Measurements from ENCODE around the gene ERMP1.
A peak's percentile ranks its signal among the peaks of the same experiment; 100 is the strongest.
"Not testable (repeated sequence)": the region's sequence is repeated elsewhere in the genome, so short reads cannot be mapped to it uniquely, and the experiment has no call there.

Gene ERMP1

DNA sequence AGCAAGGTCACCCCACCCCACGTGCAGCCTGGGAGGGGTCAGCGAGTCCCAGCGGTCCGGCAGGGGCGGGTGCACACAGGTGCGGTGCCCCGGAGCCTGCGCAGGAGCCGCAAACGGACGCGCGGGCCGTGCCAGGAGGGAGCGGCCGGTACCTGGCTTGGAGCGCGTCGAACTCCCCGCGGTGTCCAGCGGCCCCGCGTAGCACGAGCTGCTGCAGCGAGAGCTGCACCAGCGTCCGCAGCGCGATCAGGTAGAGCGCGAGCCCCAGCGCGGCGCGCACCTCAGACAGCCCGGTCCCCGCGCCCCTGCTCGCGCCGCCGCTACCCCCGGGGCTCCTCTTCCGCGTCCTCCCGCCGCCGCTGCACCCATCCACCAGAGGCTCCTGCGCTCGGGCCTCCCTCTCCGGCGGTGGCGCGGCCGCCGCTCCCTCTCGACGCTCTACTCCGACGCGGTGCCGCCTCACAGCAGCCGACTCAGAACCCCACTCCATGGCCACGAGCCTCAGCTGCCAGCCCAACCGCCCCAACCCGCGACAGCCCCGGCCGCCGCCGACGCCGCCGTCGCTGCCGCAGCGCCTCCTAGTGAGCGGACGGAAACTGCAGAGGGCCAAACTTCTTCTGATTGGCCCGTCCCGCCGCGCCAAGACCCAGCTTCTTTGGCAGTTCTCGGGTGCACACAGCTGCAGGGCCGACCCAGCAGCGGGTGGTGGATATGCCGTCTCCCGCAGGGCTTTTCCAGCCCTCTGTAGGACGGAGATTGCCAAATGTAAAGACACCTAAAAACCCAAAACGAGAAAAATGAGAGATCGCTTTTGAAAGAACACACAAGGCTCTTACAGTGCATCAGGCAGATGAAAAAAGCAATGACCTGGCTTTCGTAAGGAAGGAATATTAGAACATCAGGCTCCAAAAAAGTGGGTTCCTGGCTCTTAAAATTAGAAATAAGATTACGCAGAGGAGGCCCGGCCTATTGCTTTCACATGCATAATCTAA, at the start of gene ERMP1:
ERMP1 (minus strand) TSS at position 580 of the 992 bp plus-strand sequence; CDS start at position 490, 90 bp downstream.
- DNase-seq, result peak; percentile 57

- DNase-seq, result not testable (repeated sequence)
These were observed 49.5 kb upstream of the ERMP1 start for GRCh38 chr9:5882244-5883012.

- no peak for DNase-seq
These were observed 46.7 kb upstream of the ERMP1 start for GRCh38 chr9:5879419-5880181.

DNA sequence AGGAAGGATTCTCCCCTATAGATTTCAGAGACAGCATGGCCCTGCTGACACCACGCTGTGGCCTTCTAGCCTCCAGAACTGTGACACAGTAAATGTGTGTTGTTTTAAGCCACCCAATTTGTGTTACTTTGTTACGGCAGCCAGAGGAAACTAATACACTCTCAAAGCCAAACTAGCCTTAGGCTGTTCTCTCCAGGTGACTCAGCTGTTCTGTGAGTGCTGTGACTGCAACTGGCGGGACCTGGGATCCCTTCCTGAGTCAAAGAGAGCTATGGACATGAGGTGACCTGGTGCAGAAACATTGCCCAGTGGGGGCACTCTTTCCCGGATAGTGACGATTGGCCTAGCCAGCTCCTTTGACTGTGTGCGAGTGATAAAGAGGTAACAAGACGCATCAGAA, 43.8 kb upstream of the ERMP1 start:
- DNase-seq, result no peak

DNA sequence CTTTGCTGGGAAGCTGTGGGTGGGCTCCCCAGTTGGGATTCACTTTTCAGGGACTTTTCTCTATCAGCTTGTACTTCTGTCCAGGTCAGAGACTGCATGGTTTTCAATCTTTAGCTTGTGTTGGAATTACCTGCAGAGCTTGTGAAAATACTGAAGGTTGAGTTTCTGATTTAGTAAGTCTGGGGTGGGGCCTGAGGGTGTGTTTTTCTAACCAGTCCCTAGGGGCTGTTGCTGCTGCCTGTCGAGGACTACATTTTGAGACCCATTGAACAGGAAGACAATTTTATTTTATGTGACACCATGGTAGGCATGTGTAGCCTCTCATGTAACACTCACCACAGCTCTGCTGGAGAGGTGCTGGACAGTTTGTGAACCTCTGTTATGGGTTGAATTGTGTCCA, 43.1 kb upstream of the ERMP1 start:
- DNase-seq, result no peak

DNA sequence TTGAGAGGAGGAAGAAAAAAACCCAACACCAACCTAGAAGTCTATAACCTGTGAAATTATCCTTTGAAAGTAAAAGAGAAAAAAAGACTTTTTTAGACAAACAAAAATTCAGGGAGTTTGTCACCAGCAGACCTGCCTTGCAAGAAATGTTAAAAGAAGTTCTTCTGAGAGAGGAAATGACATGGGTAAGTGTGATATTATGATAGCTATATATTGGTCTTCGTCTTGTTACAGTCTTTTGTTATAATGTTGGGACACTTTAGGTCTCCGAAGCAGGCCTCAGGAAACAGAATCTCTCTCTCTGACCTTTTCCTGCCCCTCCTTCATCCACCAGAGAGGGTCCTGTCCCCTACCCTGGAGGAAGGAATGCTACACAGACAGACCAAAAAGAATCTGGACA, 41.1 kb upstream of the ERMP1 start:
- DNase-seq, result no peak

DNA sequence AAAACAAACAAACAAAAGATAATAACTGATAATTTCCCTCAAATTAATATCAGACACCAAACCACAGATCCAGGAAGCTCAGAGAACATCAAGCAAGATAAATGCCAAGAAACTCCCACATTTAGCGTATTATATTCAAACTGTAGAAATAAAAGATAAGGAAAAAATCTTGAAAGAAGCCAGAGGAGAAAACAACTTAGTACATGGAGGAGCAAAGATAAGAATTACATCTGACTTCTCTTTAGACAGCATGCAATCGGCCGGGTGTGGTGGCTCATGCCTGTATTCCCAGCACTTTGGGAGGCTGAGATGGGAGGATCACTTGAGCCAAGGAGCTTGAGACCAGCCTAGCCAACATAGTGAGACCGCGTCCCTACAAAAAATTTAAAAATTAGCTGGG, 40.5 kb upstream of the ERMP1 start:
- no peak for DNase-seq

- no peak for DNase-seq
These were observed 39.6 kb upstream of the ERMP1 start for GRCh38 chr9:5872511-5872910.

DNA sequence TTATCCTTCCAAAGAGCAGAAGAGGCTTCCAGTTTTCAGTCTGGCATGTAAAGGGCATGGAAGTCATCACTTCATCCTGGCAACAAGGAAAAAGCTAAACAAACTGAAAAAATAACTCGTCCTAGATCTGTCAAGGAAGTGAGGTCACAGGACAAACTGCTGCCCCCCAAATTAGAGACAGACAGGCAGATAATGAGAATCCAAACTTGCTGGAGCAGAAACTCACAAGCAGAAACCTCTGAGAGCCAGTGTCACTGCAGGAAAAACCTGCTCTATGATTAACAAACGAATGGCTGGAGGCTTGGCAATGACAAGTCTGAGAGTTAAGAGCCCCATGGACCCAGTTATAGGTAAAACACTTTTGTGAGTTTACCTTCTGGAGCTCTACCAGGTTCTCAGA, 38.9 kb upstream of the ERMP1 start:
- DNase-seq, result no peak

DNA sequence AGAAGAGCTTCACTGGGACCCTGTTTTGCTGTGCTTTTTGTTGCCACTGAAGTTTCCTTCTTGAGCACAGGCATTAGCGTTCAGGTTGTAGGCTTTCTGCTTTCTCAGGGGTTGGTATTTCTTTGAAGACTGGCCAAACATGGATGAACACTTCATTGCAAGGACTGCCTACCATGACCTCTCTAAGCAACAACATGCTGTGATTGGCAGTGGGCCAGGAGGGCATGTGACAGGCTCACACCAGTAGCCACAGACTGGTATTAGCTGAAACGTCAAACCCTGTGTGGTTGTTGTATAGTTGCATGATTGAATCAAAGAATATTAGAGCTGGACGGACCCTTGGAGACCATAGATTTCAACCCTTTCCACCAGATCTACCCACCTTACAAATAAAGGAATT, 37.8 kb upstream of the ERMP1 start:
- no peak for DNase-seq

DNA sequence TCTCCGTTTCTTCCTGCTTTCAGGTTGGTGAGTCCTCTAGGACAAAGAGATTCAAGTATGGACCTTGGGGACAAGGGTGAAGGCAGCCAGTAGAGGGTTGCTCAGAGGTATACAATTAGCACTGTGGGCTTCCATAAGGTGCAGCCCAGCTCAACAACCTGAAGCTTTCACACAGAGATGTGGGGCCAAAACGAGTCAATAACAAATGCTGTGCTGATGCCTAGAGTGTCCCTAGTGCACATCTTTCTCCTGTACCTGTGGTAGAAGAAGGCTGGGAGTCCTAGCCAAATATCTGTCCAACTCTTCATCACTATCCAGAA, 37.1 kb upstream of the ERMP1 start:
- DNase-seq, result no peak

- DNase-seq, result no peak
These were observed 36.5 kb upstream of the ERMP1 start for GRCh38 chr9:5869315-5870019.

DNA sequence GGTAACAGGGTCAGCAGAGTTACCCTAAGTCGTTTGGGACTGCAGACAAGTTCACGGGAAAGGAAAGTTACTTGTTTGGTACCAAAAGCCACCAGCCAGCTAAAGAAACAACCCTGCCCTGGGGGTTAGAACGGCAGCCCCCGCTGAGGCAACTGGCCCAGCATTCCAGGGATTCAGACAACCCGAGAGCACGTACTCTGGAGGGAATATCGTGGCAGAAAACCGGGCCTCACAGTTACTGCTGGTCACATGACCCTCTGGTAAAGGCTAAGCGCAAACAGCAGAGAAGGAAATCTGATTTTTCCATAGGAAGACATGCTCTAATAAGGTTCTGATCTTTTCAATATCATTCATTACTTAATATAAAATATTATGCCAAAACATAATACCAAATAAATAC, 35.3 kb upstream of the ERMP1 start:
- no peak for DNase-seq

GRCh38 chr9:5866685-5867084, 33.8 kb upstream of the ERMP1 start:
- no peak for DNase-seq

GRCh38 chr9:5866272-5866671, 33.4 kb upstream of the ERMP1 start:
- DNase-seq, result no peak

DNA sequence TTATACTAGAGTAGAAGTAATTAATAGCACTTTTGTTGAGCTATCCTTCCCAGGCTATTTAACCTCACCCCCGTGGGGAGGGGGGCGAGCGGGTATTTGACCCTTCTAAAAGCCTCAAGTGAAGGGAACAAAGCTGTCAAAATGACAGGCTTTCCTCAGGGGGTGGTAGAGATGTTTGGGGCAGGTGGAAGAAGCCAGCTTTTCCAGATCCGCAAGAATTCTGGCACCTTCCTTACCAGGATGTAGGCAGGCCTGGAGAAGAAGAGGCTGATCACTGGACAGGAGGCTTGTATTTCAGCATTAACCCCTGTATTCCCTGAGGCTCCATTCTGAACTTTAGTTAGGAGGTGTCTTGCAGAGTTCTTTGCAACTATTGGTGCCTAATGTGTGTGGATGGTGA, 31.5 kb upstream of the ERMP1 start:
- no peak for DNase-seq

DNA sequence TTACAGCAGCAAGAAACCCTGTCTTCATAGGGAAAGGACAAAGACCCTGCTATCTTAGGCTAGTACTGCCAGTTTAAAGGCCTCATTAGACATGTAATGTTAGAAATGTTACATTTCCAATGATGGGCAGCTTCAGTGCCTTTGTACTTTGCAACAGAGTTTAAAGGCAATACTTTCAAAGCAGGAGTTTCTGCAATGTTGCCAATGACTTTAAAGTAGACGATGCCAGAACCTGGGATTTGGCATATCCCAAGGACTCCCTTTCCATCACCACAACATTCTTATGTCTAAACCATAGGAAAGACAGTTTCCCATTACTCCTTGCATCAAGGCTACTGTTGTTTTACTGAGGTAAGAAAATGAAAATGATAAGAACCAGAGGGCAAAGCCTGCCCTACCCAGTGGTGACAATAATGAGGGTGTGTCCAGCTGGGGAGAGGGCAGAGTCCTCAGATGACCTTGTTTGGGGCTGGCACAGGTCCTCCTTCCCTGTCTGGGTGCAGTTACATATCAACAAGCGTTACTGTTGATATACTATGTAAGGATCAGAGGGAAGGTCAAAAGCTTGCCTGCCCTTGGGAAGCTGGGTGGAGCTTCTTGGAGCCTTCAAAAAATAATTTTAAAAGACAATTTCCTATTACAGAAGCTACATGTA, 30.3 kb upstream of the ERMP1 start:
- DNase-seq, result no peak

GRCh38 chr9:5858833-5859232, 25.9 kb upstream of the ERMP1 start:
- no peak for DNase-seq

DNA sequence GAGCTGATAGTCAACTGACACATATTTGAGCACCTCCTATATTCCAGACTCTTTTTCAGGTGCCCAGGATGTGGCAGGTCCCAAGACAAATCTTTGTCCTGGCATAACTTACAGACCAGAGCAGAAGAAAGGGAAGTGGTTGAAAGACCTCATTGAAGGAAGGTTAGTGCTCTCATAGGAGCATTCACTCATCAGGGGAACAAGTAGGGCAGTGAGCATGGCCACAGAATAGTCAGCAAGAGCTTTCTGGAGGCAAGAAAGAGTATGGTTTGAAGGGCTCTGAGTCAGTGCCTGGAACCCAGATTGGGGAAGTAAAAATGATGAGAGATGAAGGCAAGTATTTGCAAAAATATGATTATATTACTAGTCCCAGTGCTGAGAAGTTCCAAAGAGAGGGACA, 25.0 kb upstream of the ERMP1 start:
- DNase-seq, result no peak

- no peak for DNase-seq
These were observed 21.3 kb upstream of the ERMP1 start for GRCh38 chr9:5854063-5854790.

DNA sequence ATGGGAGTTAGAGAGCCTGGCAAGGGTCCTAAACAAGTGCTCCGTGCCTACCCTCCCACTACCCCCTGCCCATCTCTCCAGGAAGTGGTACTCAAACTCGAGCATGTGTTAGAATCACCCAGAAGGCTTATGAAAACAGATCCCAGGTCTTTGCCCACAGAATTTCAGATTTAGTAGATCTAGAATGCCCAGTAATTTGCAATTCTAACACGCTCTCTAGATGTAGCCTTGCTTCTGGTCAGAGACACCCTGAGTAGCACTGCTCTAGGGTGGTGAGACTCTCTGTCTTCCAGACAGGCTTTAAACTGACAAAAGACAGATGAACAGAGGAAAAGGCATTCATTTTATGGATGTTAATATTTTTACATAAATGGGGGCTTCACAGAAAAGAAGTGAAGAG, 20.7 kb upstream of the ERMP1 start:
- no peak for DNase-seq

DNA sequence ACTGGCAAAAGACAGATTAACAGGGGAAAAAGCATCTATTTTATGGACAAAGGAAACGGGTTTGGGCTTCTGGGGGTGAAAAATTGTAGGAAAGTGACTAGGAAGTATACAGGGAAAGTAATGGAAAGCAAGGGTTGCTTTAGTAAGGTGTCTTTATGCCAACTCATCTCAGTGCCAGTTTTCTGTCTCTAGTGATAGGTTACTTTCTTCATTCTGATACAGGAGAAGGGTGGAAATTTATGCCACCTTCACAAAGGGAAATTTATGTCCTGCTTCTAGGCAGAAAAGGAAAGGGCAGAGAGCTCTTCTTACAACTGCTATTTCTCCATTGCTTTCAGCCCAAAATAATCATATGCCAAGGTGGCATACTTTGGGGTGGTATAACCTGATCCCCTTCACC, 20.1 kb upstream of the ERMP1 start:
- no peak for DNase-seq

Measured in SHP77 treated with DMSO at 0.1 percent for 48 hours (cell line).